ENCODE results near the gene SLC4A3.
A peak's percentile ranks its signal among the peaks of the same experiment; 100 is the strongest.

The SLC4A3 gene

GRCh38 chr2:219634171-219634940, 6.9 kb downstream of the SLC4A3 start:
- DNase-seq = no peak

- no peak for DNase-seq
These were observed 7.7 kb downstream of the SLC4A3 start for GRCh38 chr2:219634951-219635751.

- DNase-seq = no peak
These were observed 8.9 kb downstream of the SLC4A3 start for GRCh38 chr2:219636144-219636915.

- no peak for DNase-seq
These were observed 9.8 kb downstream of the SLC4A3 start for GRCh38 chr2:219636941-219637841.

GRCh38 chr2:219637842-219638185, 10.4 kb downstream of the SLC4A3 start:
- no peak for DNase-seq

- DNase-seq = no peak
These were observed 11.0 kb downstream of the SLC4A3 start for GRCh38 chr2:219638217-219638947.

GRCh38 chr2:219638948-219639755, 11.7 kb downstream of the SLC4A3 start:
- DNase-seq = peak; percentile 46

GRCh38 chr2:219641390-219642068, 14.1 kb downstream of the SLC4A3 start:
- DNase-seq = peak; percentile 42

- no peak for DNase-seq
These were observed 14.6 kb downstream of the SLC4A3 start for GRCh38 chr2:219642069-219642454.

- peak; percentile 92 for DNase-seq
These were observed 15.1 kb downstream of the SLC4A3 start for GRCh38 chr2:219642465-219643083.

GRCh38 chr2:219643084-219643473, 15.6 kb downstream of the SLC4A3 start:
- DNase-seq = peak; percentile 44

- DNase-seq = peak; percentile 47
These were observed 16.5 kb downstream of the SLC4A3 start for GRCh38 chr2:219643788-219644398.

GRCh38 chr2:219644801-219645480, 17.5 kb downstream of the SLC4A3 start:
- peak; percentile 38 for DNase-seq

- peak; percentile 20 for DNase-seq
These were observed 18.4 kb downstream of the SLC4A3 start for GRCh38 chr2:219645631-219646527.

GRCh38 chr2:219648176-219648575, 20.7 kb downstream of the SLC4A3 start:
- DNase-seq = no peak

GRCh38 chr2:219648963-219649362, 21.5 kb downstream of the SLC4A3 start:
- DNase-seq = no peak

- DNase-seq = no peak
These were observed 23.2 kb downstream of the SLC4A3 start for GRCh38 chr2:219650426-219651248.

Measured in activated CD8-positive, alpha-beta memory T cell treated with anti-CD3 and anti-CD28 coated beads, Interleukin-2, amount 50 U/mL, for 48 hours (primary cell).